PC-3 (cell line): ENCODE data around the gene DHX32. TPM values are rescaled to one million over a fixed set of nuclear protein-coding genes. Genes with fewer than 3 reads are reported as not detected.

Experiments
- ATAC-seq: fragments of 200-7000 bp; cut with Tn5 transposase; 2 replicates; pipeline ENCODE4 v1.9.1; 2020; ENCODE audit warnings: mild to moderate bottlenecking, moderate library complexity
- BruUV-seq: library from RNA; stranded (reverse); fragments of 400-500 nt; replicated peaks from 2 replicates; lab custom pipeline; 2021; lab: Mats Ljungman, UMichigan
- CTCF ChIA-PET: fragments of 300-600 bp; sonication (Branson Sonifier 250); formaldehyde crosslinking; loops from one replicate; lab custom pipeline; 2022; ENCODE audit warnings: antibody characterized with exemption; lab: Charles Lee
- POLR2A ChIA-PET: fragments of 300-600 bp; sonication (Branson Sonifier 250); formaldehyde crosslinking; loops from one replicate; lab custom pipeline; 2022; ENCODE audit warnings: antibody characterized with exemption; ENCODE audit not compliant: unreplicated experiment; lab: Charles Lee
- DNase-seq: peaks from one replicate; pipeline ENCODE4 v3.0.0-alpha.2; 2015
- H2AFZ ChIP-seq: fragments of 300-600 bp; sonication (generic); 2 replicates; pipeline ENCODE4 v1.6.0; 2016; ENCODE audit warnings: antibody characterized with exemption, low read length
- H3F3A ChIP-seq: fragments of 300-600 bp; sonication (generic); one replicate; pipeline ENCODE4 v1.6.0; 2017; ENCODE audit warnings: antibody characterized with exemption, low read length, control low read depth, mild to moderate bottlenecking; ENCODE audit not compliant: unreplicated experiment
- H3K27ac ChIP-seq: fragments of 300-600 bp; sonication (generic); 2 replicates; pipeline ENCODE4 v1.5.1; 2016; ENCODE audit warnings: mild to moderate bottlenecking, low read length
- H3K27me3 ChIP-seq: fragments of 300-600 bp; sonication (generic); 2 replicates; pipeline ENCODE4 v1.6.1; 2016; ENCODE audit warnings: low read length, mixed read lengths
- H3K36me3 ChIP-seq: fragments of 300-600 bp; sonication (generic); 2 replicates; pipeline ENCODE4 v1.6.1; 2016; ENCODE audit warnings: low read depth, mixed run types, low read length, mixed read lengths
- H3K4me1 ChIP-seq: fragments of 300-600 bp; sonication (generic); 2 replicates; pipeline ENCODE4 v1.5.1; 2016; ENCODE audit warnings: low read length; ENCODE audit not compliant: insufficient read depth
- H3K4me2 ChIP-seq: fragments of 300-600 bp; sonication (generic); 2 replicates; pipeline ENCODE4 v1.6.0; 2016; ENCODE audit warnings: low read length
- H3K4me3 ChIP-seq: fragments of 300-600 bp; sonication (generic); 2 replicates; pipeline ENCODE4 v1.5.1; 2016; ENCODE audit warnings: mild to moderate bottlenecking, low read length, mixed read lengths
- H3K79me2 ChIP-seq: fragments of 300-600 bp; sonication (generic); 2 replicates; pipeline ENCODE4 v1.6.1; 2017; ENCODE audit warnings: low read length, mixed read lengths
- H3K9ac ChIP-seq: fragments of 300-600 bp; sonication (generic); 2 replicates; pipeline ENCODE4 v1.6.0; 2016; ENCODE audit warnings: mild to moderate bottlenecking, low read length
- H3K9me2 ChIP-seq: fragments of 300-600 bp; sonication (generic); replicated peaks from 2 replicates; pipeline ENCODE4 v1.6.1; 2016; ENCODE audit warnings: mixed run types, low read length, mixed read lengths
- H3K9me3 ChIP-seq: fragments of 300-600 bp; sonication (generic); 2 replicates; pipeline ENCODE4 v1.6.1; 2016; ENCODE audit warnings: low read length, mixed read lengths
- H4K20me1 ChIP-seq: fragments of 300-600 bp; sonication (generic); 2 replicates; pipeline ENCODE4 v1.6.1; 2016; ENCODE audit warnings: low read length, mixed read lengths
- EZH2 ChIP-seq: fragments of 300-600 bp; sonication (generic); IDR thresholded peaks from one replicate; pipeline ENCODE4 v1.6.1; 2017; ENCODE audit warnings: antibody characterized with exemption, mild to moderate bottlenecking, low read length; ENCODE audit not compliant: unreplicated experiment
- EZH2phosphoT487 ChIP-seq: fragments of 300-600 bp; sonication (generic); IDR thresholded peaks from 2 replicates; pipeline ENCODE4 v1.6.1; 2018; ENCODE audit warnings: mild to moderate bottlenecking, antibody characterized with exemption, low read length, borderline replicate concordance
- intact Hi-C: fragments of 100-400 bp; cut with micrococcal nuclease; formaldehyde crosslinking; loops from 2 replicates; pipeline ENCODE4 v1.9.0; 2023
- total RNA-seq: library from RNA; depleted of rRNA; stranded (reverse); fragments of >200 nt; gene quantifications from 2 replicates; pipeline ENCODE4 v1.2.3, GENCODE V29; 2014
- TF ChIP-seq, protein P1 (sequence below): fragments of 300-600 bp; sonication (generic); conservative IDR thresholded peaks from 2 replicates; pipeline ENCODE4 v1.5.1; 2017; ENCODE audit warnings: antibody characterized with exemption, low read depth, mild to moderate bottlenecking, low read length

Gene DHX32
- total RNA-seq, 1 experiment from 2014 or later, result 38.7 TPM

DNA sequence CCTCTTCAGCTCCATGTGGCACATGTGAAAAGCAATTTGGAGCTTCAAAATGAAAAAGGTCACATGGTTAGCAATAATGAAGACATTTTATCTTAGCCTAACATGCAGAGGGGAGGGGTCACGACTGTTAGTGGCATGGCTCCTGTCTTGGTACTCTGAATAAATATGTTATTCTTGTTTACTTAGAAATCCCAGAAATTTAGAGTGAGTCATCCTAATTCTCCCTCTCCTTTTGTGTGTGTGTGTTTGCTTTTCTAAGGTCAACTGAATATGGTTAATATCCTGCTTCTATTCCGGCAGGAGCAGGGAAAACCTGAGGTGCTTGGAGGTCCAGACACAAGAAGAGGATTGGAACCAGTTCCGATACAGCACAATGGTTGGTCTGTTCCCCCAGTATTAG is 40.1 kb downstream of the DHX32 start:
- DNase-seq (peak; percentile 73), ATAC-seq (peak; percentile 84)
- intact Hi-C loops, result no loop called here
- Histone ChIP-seq H3K4me1 (peaks cover 17% of the 10 kb centered on the region), H3K27me3 (no peaks in the 10 kb centered on the region), H3K9ac (no peak overlapping the region), H4K20me1 (no peaks in the 10 kb centered on the region), H3K36me3 (peaks cover 42% of the 10 kb centered on the region), H3K9me3 (no peaks in the 10 kb centered on the region), H3K4me2 (peak overlapping the region; percentile 46), H3F3A (peaks cover 7% of the 10 kb centered on the region), H3K9me2 (no peaks in the 10 kb centered on the region), H3K79me2 (no peaks in the 10 kb centered on the region), H3K27ac (peak overlapping the region; percentile 50), H3K4me3 (no peak overlapping the region), H2AFZ (no peak overlapping the region)
- TF ChIP-seq EZH2phosphoT487 (no peak), EZH2 (no peak)
- TF ChIP-seq, protein P1, sequence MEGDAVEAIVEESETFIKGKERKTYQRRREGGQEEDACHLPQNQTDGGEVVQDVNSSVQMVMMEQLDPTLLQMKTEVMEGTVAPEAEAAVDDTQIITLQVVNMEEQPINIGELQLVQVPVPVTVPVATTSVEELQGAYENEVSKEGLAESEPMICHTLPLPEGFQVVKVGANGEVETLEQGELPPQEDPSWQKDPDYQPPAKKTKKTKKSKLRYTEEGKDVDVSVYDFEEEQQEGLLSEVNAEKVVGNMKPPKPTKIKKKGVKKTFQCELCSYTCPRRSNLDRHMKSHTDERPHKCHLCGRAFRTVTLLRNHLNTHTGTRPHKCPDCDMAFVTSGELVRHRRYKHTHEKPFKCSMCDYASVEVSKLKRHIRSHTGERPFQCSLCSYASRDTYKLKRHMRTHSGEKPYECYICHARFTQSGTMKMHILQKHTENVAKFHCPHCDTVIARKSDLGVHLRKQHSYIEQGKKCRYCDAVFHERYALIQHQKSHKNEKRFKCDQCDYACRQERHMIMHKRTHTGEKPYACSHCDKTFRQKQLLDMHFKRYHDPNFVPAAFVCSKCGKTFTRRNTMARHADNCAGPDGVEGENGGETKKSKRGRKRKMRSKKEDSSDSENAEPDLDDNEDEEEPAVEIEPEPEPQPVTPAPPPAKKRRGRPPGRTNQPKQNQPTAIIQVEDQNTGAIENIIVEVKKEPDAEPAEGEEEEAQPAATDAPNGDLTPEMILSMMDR, result no peak
- ChIA-PET CTCF (no interaction called here), POLR2A (no interaction called here)
- no TSS peak for BruUV-seq

GRCh38 chr10:125840406-125840805 is 40.7 kb downstream of the DHX32 start:
- peaks cover 48% of the 10 kb centered on the region for H3K36me3 ChIP-seq
- DNase-seq (no peak), ATAC-seq (no peak)
- peaks cover 7% of the 10 kb centered on the region for H3F3A ChIP-seq
- H3K4me3 ChIP-seq, result no peak overlapping the region
- no peaks in the 10 kb centered on the region for H3K27me3 ChIP-seq
- peaks cover 17% of the 10 kb centered on the region for H3K4me1 ChIP-seq
- BruUV-seq, result no TSS peak
- H3K9me2 ChIP-seq, result no peaks in the 10 kb centered on the region
- CTCF ChIA-PET, result no interaction called here
- no peak overlapping the region for H2AFZ ChIP-seq
- no peaks in the 10 kb centered on the region for H3K79me2 ChIP-seq
- TF ChIP-seq EZH2phosphoT487, result no peak
- no peak for TF ChIP-seq EZH2
- TF ChIP-seq, protein P1, result no peak
- no peak overlapping the region for H3K9ac ChIP-seq
- H3K9me3 ChIP-seq, result no peaks in the 10 kb centered on the region
- intact Hi-C loops, result no loop called here
- 0 out of 2 replicates have a peak overlapping the region, but pooled peaks have one; percentile 46 for H3K4me2 ChIP-seq
- peak overlapping the region; percentile 19 for H3K27ac ChIP-seq
- POLR2A ChIA-PET, result no interaction called here
- H4K20me1 ChIP-seq, result no peaks in the 10 kb centered on the region

DNA sequence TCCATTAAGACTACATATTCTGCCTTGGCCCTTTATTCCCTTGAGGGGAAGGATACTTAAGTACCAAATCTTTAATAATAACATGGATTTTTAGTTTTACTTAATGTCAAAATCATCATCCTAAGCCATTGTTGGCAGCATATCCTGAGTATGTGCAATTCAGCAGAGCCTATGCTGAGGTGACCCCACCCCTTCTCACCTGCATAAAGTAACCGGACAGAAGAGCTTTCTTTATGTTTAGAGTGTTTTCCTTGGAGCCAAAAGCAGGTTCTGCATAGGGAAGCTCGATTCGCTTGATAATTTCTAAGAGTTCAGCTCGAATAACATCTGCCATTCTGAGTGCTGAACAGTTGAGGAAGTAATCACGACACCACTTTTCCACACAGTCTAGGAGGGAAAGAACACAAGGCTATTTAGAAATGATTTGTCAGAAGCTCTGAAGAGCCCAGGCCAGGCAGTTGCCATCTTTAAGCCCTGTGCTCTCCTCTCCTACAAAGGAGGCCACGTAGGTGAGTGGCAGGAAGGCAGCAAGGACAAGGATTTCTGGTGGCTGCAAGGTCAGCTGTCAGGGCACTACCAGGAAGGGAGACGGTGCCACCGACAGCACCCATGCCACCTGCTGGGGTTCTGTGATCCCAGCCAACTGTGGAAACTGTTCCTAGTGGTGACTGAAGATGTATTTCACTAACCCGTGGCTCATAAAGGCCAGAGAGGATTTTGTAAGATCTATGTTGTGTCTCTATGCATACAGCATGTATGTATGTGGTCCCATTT is 42.1 kb downstream of the DHX32 start:
- TF ChIP-seq, protein P1, result no peak
- TF ChIP-seq EZH2 (no peak), EZH2phosphoT487 (no peak)
- Histone ChIP-seq H3K4me3 (no peak overlapping the region), H2AFZ (no peak overlapping the region), H3K27ac (no peak overlapping the region), H3K36me3 (peaks cover 52% of the 10 kb centered on the region), H3K79me2 (no peaks in the 10 kb centered on the region), H3K4me2 (no peak overlapping the region), H3K9ac (no peak overlapping the region), H3K9me3 (no peaks in the 10 kb centered on the region), H3K4me1 (peaks cover 17% of the 10 kb centered on the region), H3F3A (peaks cover 7% of the 10 kb centered on the region), H3K27me3 (no peaks in the 10 kb centered on the region), H3K9me2 (no peaks in the 10 kb centered on the region), H4K20me1 (no peaks in the 10 kb centered on the region)
- BruUV-seq, result no TSS peak
- intact Hi-C loops, result no loop called here
- CTCF ChIA-PET, result no interaction called here
- no peak for ATAC-seq
- POLR2A ChIA-PET, result interaction anchor here (0.5 kb wide), 1 partner anchor 665 kb away, joined by 3 read pairs; no protein-coding TSS in a partner anchor
- no peak for DNase-seq
